Measurements from ENCODE around the gene NPIPB9.
"Not testable (repeated sequence)": the region's sequence is repeated elsewhere in the genome, so short reads cannot be mapped to it uniquely, and the experiment has no call there.

The NPIPB9 gene
- total RNA-seq = 0 to 0.29 (median 0.06) reads per million in 9 experiments

DNA sequence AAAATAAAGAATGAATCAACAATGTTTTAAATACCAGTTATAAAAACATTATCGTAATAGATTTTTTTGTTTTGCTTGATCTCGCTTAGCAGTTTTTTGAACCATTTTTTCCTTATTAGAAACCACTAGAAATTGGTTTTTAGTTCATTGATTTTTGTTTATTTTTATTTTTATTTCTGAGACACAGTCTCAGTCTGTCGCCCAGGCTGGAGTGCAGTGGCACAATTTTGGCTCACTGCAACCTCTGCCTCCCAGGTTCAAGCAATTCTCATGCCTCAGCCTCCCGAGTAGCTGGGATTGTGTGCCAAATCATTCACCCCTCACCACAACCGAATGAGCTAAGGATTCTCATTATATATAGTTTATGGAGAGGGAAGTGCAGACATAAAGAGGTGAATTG, at the start of gene NPIPB9:
Gene NPIPB9 (plus strand): TSS at position 301 of the 400 bp plus-strand sequence.
- not testable (repeated sequence) for H3K27ac Mint-ChIP-seq; H3K36me3 Mint-ChIP-seq (ENCODE audit: insufficient read depth); ATAC-seq (replicated peaks); H3K27me3 Mint-ChIP-seq; H3K4me3 Mint-ChIP-seq; DNase-seq; H3K9me3 Mint-ChIP-seq; H3K4me1 Mint-ChIP-seq (ENCODE audit: low read depth in 2 of 2)

DNA sequence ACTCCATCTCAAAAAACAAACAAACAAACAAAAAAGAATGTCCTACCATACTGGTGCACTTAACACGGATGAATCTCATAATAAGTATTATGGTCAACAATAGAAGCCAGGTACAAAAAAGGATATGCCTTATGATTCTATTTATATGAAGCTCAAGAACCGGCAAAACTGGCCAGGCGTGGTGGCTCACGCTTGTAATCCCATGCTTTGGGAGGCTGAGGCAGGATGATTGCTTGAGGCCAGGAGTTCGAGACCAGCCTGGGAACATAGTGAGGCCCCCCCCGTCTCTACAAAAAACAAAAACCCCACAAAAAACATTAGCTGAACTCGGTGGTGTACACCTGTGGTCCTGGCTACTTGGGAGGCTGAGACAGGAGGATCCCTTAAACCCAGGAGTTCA, 47.3 kb upstream of the NPIPB9 start:
- H3K27ac Mint-ChIP-seq; H3K9me3 Mint-ChIP-seq; H3K4me3 Mint-ChIP-seq; H3K27me3 Mint-ChIP-seq; H3K4me1 Mint-ChIP-seq (ENCODE audit: low read depth in 2 of 2); DNase-seq; ATAC-seq (replicated peaks); H3K36me3 Mint-ChIP-seq (ENCODE audit: insufficient read depth): not testable (repeated sequence)

GRCh38 chr16:28711220-28712083, 40.1 kb upstream of the NPIPB9 start, which contains the start of gene EIF3C:
EIF3C (plus strand) TSS chr16:28711464; CDS start chr16:28711687, 223 bp downstream.
- H3K27me3 Mint-ChIP-seq; DNase-seq; H3K4me1 Mint-ChIP-seq (ENCODE audit: low read depth in 2 of 2); H3K27ac Mint-ChIP-seq; H3K9me3 Mint-ChIP-seq; H3K36me3 Mint-ChIP-seq (ENCODE audit: insufficient read depth): not testable (repeated sequence)
- H3K4me3 Mint-ChIP-seq = peak within 1 kb of the TSS in 1 of 2 donors; percentile 19
- ATAC-seq (replicated peaks) = peak; percentile 99

DNA sequence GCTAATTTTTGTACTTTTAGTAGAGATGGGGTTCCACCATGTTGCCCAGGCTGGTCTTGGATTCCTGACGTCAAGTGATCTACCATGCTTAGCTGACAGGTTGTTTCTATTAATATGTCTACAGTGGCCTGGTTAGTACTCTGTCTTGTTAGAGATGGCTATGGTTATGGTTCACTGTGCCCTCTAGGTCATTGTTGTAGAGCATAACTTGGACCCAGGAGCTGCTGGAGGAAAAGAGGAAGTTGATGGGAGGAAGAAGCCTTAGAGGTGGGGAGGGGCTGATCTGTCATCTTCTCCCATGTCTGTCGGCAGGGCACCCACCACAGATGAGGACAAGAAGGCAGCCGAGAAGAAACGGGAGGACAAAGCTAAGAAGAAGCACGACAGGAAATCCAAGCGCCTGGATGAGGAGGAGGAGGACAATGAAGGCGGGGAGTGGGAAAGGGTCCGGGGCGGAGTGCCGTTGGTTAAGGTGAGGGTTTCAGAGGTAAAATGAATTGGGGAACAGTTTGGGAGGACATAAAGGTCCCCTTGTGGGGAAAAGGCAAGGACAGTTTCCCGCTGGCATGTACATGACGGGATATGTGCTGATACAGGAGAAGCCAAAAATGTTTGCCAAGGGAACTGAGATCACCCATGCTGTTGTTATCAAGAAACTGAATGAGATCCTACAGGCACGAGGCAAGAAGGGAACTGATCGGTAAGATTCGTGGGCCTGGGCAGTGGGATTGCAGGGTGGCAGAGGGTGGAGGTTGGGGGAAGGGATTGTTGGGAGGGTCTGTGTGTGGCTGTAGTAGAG, 28.5 kb upstream of the NPIPB9 start:
- not testable (repeated sequence) for H3K36me3 Mint-ChIP-seq (ENCODE audit: insufficient read depth); H3K27ac Mint-ChIP-seq; H3K27me3 Mint-ChIP-seq; H3K9me3 Mint-ChIP-seq; ATAC-seq (replicated peaks); H3K4me3 Mint-ChIP-seq; H3K4me1 Mint-ChIP-seq (ENCODE audit: low read depth in 2 of 2); DNase-seq

GRCh38 chr16:28731253-28731652, 20.3 kb upstream of the NPIPB9 start:
- not testable (repeated sequence) for H3K36me3 Mint-ChIP-seq (ENCODE audit: insufficient read depth); H3K27ac Mint-ChIP-seq; H3K27me3 Mint-ChIP-seq; H3K9me3 Mint-ChIP-seq; H3K4me3 Mint-ChIP-seq; DNase-seq; ATAC-seq (replicated peaks); H3K4me1 Mint-ChIP-seq (ENCODE audit: low read depth in 2 of 2)

- not testable (repeated sequence) for H3K27me3 Mint-ChIP-seq; H3K36me3 Mint-ChIP-seq (ENCODE audit: insufficient read depth); H3K27ac Mint-ChIP-seq; ATAC-seq (replicated peaks); H3K9me3 Mint-ChIP-seq; H3K4me1 Mint-ChIP-seq (ENCODE audit: low read depth in 2 of 2); H3K4me3 Mint-ChIP-seq; DNase-seq
Measured at GRCh38 chr16:28732455-28733124, 19.0 kb upstream of the NPIPB9 start.

DNA sequence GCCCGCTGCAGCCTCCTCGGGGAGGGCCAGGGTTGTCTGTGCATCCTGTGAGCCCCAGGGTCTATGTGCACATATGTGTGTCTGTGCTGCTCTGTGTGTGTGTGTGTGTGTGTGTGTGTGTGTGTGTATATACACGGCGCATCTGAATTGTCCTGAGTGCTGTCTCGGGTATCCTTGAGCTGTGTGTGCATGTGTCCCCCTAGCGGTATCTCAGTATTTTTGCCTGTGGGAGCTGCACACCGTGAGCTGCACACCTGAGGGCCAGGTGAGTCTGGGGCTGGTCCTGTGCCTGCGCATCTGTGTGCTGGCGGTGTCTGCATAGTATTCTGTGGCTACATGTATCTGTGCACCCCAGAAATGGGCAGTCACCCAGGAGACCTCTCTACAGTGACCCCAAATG, 11.8 kb upstream of the NPIPB9 start:
- not testable (repeated sequence) for H3K36me3 Mint-ChIP-seq (ENCODE audit: insufficient read depth); H3K27ac Mint-ChIP-seq; H3K27me3 Mint-ChIP-seq; H3K9me3 Mint-ChIP-seq; DNase-seq; H3K4me3 Mint-ChIP-seq; H3K4me1 Mint-ChIP-seq (ENCODE audit: low read depth in 2 of 2)
- peak; percentile 74 for ATAC-seq (replicated peaks)

DNA sequence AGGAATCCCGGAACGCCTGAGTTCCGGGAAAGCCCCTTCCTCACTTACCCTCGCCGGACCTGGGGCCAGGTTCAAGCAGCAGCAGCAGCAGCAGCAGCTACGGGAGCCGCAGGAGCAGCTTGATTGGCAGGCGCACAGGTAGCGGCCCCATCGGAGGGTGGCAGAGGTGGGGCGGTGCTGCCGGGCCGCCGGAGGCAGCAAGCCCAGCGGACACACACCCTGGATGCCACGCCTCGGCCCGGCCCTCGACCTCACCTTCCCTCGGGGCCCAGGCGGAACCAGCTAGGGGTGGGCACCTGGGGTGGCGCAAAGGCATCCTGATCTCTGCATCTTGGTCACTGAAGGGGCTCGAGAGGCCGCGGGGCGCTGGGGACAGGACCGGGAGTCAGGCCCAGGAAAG, 11.0 kb upstream of the NPIPB9 start:
- not testable (repeated sequence) for DNase-seq; H3K27ac Mint-ChIP-seq; H3K4me1 Mint-ChIP-seq (ENCODE audit: low read depth in 2 of 2); H3K9me3 Mint-ChIP-seq; H3K27me3 Mint-ChIP-seq; ATAC-seq (replicated peaks); H3K36me3 Mint-ChIP-seq (ENCODE audit: insufficient read depth); H3K4me3 Mint-ChIP-seq

DNA sequence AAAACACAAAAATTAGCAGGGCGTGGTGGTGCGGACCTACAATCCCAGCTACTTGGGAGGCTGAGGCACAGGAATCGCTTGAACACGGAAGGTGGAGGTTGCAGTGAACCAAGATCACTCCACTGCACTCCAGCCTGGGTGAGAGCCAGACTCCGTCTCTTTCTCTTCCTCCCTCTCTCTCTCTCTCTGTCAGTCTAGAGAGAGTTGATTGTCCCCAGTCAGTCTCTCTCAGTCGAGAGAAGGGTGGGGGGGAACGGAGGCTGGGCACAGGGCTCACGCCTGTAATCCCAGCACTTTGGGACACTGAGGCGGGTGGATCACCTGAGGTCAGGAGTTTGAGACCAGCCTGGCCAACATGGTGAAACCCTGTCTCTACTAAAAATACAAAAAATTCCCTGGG, 10.3 kb upstream of the NPIPB9 start:
- not testable (repeated sequence) for H3K27ac Mint-ChIP-seq; ATAC-seq (replicated peaks); H3K4me1 Mint-ChIP-seq (ENCODE audit: low read depth in 2 of 2); H3K36me3 Mint-ChIP-seq (ENCODE audit: insufficient read depth); H3K9me3 Mint-ChIP-seq; DNase-seq; H3K27me3 Mint-ChIP-seq; H3K4me3 Mint-ChIP-seq

GRCh38 chr16:28746618-28747350, 4.8 kb upstream of the NPIPB9 start:
- H3K27me3 Mint-ChIP-seq; H3K4me1 Mint-ChIP-seq (ENCODE audit: low read depth in 2 of 2); ATAC-seq (replicated peaks); H3K4me3 Mint-ChIP-seq; H3K9me3 Mint-ChIP-seq; H3K27ac Mint-ChIP-seq; DNase-seq; H3K36me3 Mint-ChIP-seq (ENCODE audit: insufficient read depth): not testable (repeated sequence)

- ATAC-seq (replicated peaks) = peak; percentile 97
- H3K27ac Mint-ChIP-seq = peak overlapping the region in 1 of 2 donors; percentile 86
- DNase-seq = peak; percentile 27 to 49 (median 38)
- not testable (repeated sequence) for H3K4me1 Mint-ChIP-seq (ENCODE audit: low read depth in 2 of 2); H3K27me3 Mint-ChIP-seq; H3K36me3 Mint-ChIP-seq (ENCODE audit: insufficient read depth); H3K9me3 Mint-ChIP-seq
- peak overlapping the region; percentile 31 to 58 for H3K4me3 Mint-ChIP-seq
Measured at GRCh38 chr16:28749997-28750465, 1.6 kb upstream of the NPIPB9 start.

GRCh38 chr16:28750469-28751067, 1.0 kb upstream of the NPIPB9 start:
- H3K4me3 Mint-ChIP-seq; H3K27ac Mint-ChIP-seq; H3K9me3 Mint-ChIP-seq; ATAC-seq (replicated peaks); H3K36me3 Mint-ChIP-seq (ENCODE audit: insufficient read depth); DNase-seq; H3K27me3 Mint-ChIP-seq; H3K4me1 Mint-ChIP-seq (ENCODE audit: low read depth in 2 of 2): not testable (repeated sequence)

Measured in effector memory CD8-positive, alpha-beta T cell (primary cell).